ENCODE data around the gene CHD3.

- TF ChIP-seq CTCF (IDR thresholded peaks at IDR 0.05; ENCODE audit: borderline replicate concordance, extremely low read depth, low read length, poor library complexity, severe bottlenecking) (peak; percentile 34), EZH2 (IDR thresholded peaks at IDR 0.05; ENCODE audit: borderline replicate concordance, low read depth, low read length, severe bottlenecking) (no peak)
Observed at GRCh38 chr17:7887038-7887481, 1.5 kb upstream of the CHD3 start.

All from DND-41 (cell line).